Measurements from ENCODE around the gene SLC7A4.

GRCh38 chr22:20985720-20986119 is 46.6 kb downstream of the SLC7A4 start:
- TF ChIP-seq CTCF (IDR thresholded peaks at IDR 0.05) (no peak), EZH2 (IDR thresholded peaks at IDR 0.05; ENCODE audit: borderline replicate concordance, insufficient read depth, low read depth, low read length, poor library complexity, severe bottlenecking) (no peak)

All from B cell (primary cell).